DND-41 (cell line): ENCODE results near the gene OR52D1.

Experiments
- ATAC-seq: fragments of 200-7000 bp; cut with Tn5 transposase; 3 replicates; pipeline ENCODE4 v1.9.1; 2021; ENCODE audit warnings: low read depth; ENCODE audit not compliant: insufficient read depth
- DNase-seq: peaks from one replicate; pipeline ENCODE4 v3.0.0-alpha.2; 2020
- H2AFZ ChIP-seq: 2 replicates; pipeline ENCODE4 v1.6.0; 2012; ENCODE audit warnings: low read depth, low read length
- H3K27ac ChIP-seq: 2 replicates; pipeline ENCODE4 v1.5.1; 2012; ENCODE audit warnings: low read length, inconsistent platforms
- H3K27me3 ChIP-seq: fragments of 200-600 bp; sonication (generic); 2 replicates; pipeline ENCODE4 v1.6.0; 2012; ENCODE audit warnings: low read length, mild to moderate bottlenecking, inconsistent platforms; ENCODE audit not compliant: insufficient read depth, poor library complexity
- H3K36me3 ChIP-seq: 2 replicates; pipeline ENCODE4 v1.5.1; 2012; ENCODE audit warnings: low read length, inconsistent platforms; ENCODE audit not compliant: insufficient read depth
- H3K4me1 ChIP-seq: 2 replicates; pipeline ENCODE4 v1.5.1; 2012; ENCODE audit warnings: mild to moderate bottlenecking, low read length; ENCODE audit not compliant: insufficient read depth
- H3K4me2 ChIP-seq: 2 replicates; pipeline ENCODE4 v1.6.0; 2012; ENCODE audit warnings: mild to moderate bottlenecking, moderate library complexity, low read length, inconsistent platforms; ENCODE audit not compliant: insufficient read depth
- H3K4me3 ChIP-seq, 2 experiments: fragments of 200-600 bp in 1 of 2; shearing (Covaris generic) in 1 of 2; 2 replicates each; pipeline ENCODE4 v1.5.1; 2012 to 2016; ENCODE audit warnings: inconsistent platforms in 2 of 2, low read length in 2 of 2, mild to moderate bottlenecking in 2 of 2, low read depth in 1 of 2, moderate library complexity in 1 of 2
- H3K79me2 ChIP-seq: 2 replicates; pipeline ENCODE4 v1.6.0; 2012; ENCODE audit warnings: low read length, inconsistent platforms; ENCODE audit not compliant: insufficient read depth
- H3K9ac ChIP-seq: 2 replicates; pipeline ENCODE4 v1.6.0; 2012; ENCODE audit warnings: low read depth, mild to moderate bottlenecking, inconsistent platforms, low read length, moderate library complexity
- H3K9me3 ChIP-seq: 2 replicates; pipeline ENCODE4 v1.5.1; 2012; ENCODE audit warnings: low read length, moderate library complexity, mild to moderate bottlenecking, inconsistent platforms; ENCODE audit not compliant: insufficient read depth, severe bottlenecking
- H4K20me1 ChIP-seq: 2 replicates; pipeline ENCODE4 v1.6.0; 2012; ENCODE audit warnings: low read length; ENCODE audit not compliant: insufficient read depth
- CTCF ChIP-seq: IDR thresholded peaks from 2 replicates; pipeline ENCODE4 v1.5.1; 2012; ENCODE audit warnings: borderline replicate concordance, low read length, moderate library complexity, mild to moderate bottlenecking; ENCODE audit not compliant: poor library complexity, severe bottlenecking; ENCODE audit errors: extremely low read depth
- EZH2 ChIP-seq: IDR thresholded peaks from 3 replicates; pipeline ENCODE4 v1.6.1; 2012; ENCODE audit warnings: borderline replicate concordance, low read depth, mild to moderate bottlenecking, moderate library complexity, low read length, inconsistent platforms; ENCODE audit not compliant: severe bottlenecking

The OR52D1 gene

DNA sequence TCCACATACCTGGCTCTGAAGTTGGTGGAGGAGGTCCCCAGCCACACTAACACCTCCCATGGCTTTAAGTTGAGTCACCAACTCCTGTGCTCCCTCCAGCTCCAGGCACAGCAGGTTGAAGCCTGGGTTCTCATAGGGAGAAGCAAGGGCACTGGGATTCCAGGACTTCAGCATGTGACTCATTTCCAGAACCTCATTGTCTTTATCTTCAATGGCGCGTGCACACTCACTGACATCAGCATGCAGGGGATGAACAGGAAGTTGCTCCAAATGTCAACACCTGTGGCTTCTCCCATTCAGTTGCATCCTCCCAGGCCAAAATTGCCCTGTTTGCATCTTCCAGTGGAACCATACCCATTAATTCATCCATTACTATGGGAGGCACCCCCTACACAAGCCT is 33.8 kb downstream of the OR52D1 start:
- no peak overlapping the region for H2AFZ ChIP-seq
- no peaks in the 10 kb centered on the region for H3K27me3 ChIP-seq
- no peak for DNase-seq
- no peaks in the 10 kb centered on the region for H4K20me1 ChIP-seq
- TF ChIP-seq EZH2, result no peak
- no peak for TF ChIP-seq CTCF
- H3K4me1 ChIP-seq, result no peaks in the 10 kb centered on the region
- no peaks in the 10 kb centered on the region for H3K36me3 ChIP-seq
- no peaks in the 10 kb centered on the region for H3K79me2 ChIP-seq
- H3K9ac ChIP-seq, result no peak overlapping the region
- no peak for ATAC-seq
- H3K9me3 ChIP-seq, result no peaks in the 10 kb centered on the region
- H3K4me3 ChIP-seq, result no peak overlapping the region
- no peak overlapping the region for H3K4me2 ChIP-seq
- no peak overlapping the region for H3K27ac ChIP-seq

GRCh38 chr11:5524756-5525155 is 36.3 kb downstream of the OR52D1 start:
- ATAC-seq (no peak), DNase-seq (no peak)
- H3K4me2 ChIP-seq, result no peak overlapping the region
- no peaks in the 10 kb centered on the region for H3K9me3 ChIP-seq
- H2AFZ ChIP-seq, result no peak overlapping the region
- H3K79me2 ChIP-seq, result no peaks in the 10 kb centered on the region
- no peak overlapping the region for H3K9ac ChIP-seq
- peaks cover 2% of the 10 kb centered on the region for H3K27me3 ChIP-seq
- no peaks in the 10 kb centered on the region for H3K36me3 ChIP-seq
- H3K4me1 ChIP-seq, result no peaks in the 10 kb centered on the region
- no peak for TF ChIP-seq CTCF
- TF ChIP-seq EZH2, result no peak
- H3K27ac ChIP-seq, result no peak overlapping the region
- H3K4me3 ChIP-seq, result no peak overlapping the region
- H4K20me1 ChIP-seq, result no peaks in the 10 kb centered on the region

DNA sequence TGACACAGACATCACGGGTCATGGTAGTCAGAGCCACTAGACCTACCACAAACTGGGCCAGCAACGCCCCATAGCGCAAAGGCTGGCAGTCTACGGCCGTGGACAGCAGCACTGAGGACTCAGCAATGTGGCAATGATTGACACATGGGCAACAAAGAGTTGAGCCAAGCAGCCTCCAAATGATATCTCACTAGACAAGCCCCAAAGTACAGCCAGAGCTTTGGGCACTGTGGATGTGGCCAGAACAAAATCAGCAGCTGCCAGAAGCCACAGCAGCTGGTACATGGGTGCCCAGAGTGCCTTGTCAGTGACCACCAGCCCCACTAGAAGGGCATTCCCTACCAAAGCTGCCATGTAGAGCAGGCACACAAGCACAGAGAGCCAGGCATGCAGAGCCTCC is 39.2 kb downstream of the OR52D1 start:
- H3K27ac ChIP-seq, result no peak overlapping the region
- no peak for DNase-seq
- TF ChIP-seq CTCF (no peak), EZH2 (no peak)
- no peaks in the 10 kb centered on the region for H3K79me2 ChIP-seq
- H4K20me1 ChIP-seq, result no peaks in the 10 kb centered on the region
- no peak for ATAC-seq
- H3K27me3 ChIP-seq, result peaks cover 6% of the 10 kb centered on the region
- H3K4me3 ChIP-seq, result no peak overlapping the region
- H3K9ac ChIP-seq, result no peak overlapping the region
- no peaks in the 10 kb centered on the region for H3K9me3 ChIP-seq
- H3K4me1 ChIP-seq, result no peaks in the 10 kb centered on the region
- no peaks in the 10 kb centered on the region for H3K36me3 ChIP-seq
- H3K4me2 ChIP-seq, result no peak overlapping the region
- H2AFZ ChIP-seq, result no peak overlapping the region

GRCh38 chr11:5528495-5528894 is 40.0 kb downstream of the OR52D1 start:
- Histone ChIP-seq H3K4me3 (no peak overlapping the region), H3K9me3 (no peaks in the 10 kb centered on the region), H3K36me3 (no peaks in the 10 kb centered on the region), H4K20me1 (no peaks in the 10 kb centered on the region), H3K79me2 (no peaks in the 10 kb centered on the region), H3K4me2 (no peak overlapping the region), H3K27me3 (peaks cover 6% of the 10 kb centered on the region), H3K9ac (no peak overlapping the region), H3K27ac (no peak overlapping the region), H3K4me1 (no peaks in the 10 kb centered on the region), H2AFZ (no peak overlapping the region)
- no peak for DNase-seq
- TF ChIP-seq EZH2, result no peak
- TF ChIP-seq CTCF, result no peak
- no peak for ATAC-seq
